ENCODE data around the gene TBC1D8.

GRCh38 chr2:101135412-101136296 lies 15.5 kb downstream of the TBC1D8 start:
- TF ChIP-seq CREB1 (CRISPR knock-in tag; IDR thresholded peaks at IDR 0.05; ENCODE audit: low read depth) (no peak), CTCF (conservative IDR thresholded peaks at IDR 0.05; ENCODE audit: low read depth in 2 of 2) (no peak), EZH2 (IDR thresholded peaks at IDR 0.05; ENCODE audit: low read depth, unreplicated experiment) (no peak), POLR2AphosphoS5 (IDR thresholded peaks at IDR 0.05; ENCODE audit: low read depth) (no peak), ZNF114 (CRISPR knock-in tag; IDR thresholded peaks at IDR 0.05) (no peak)

Measured in GM23338 (cell line).